Astrocyte (in vitro differentiated cells and primary cell): Measurements from ENCODE around the gene ABHD4. TPM values are rescaled to one million over a fixed set of nuclear protein-coding genes. Genes with fewer than 3 reads are reported as not detected.

Experiments
- DNase-seq: peaks from one replicate; pipeline ENCODE4 v3.0.0-alpha.2; 2010; ENCODE audit warnings: low read depth
- FAIRE-seq: peaks from 2 replicates; lab custom pipeline; 2011; peaks lifted over from hg19 to GRCh38; lab: Jason Lieb, UNC
- H2AFZ ChIP-seq: 2 replicates; pipeline ENCODE4 v1.6.0; 2012; ENCODE audit warnings: low read depth, low read length, inconsistent platforms
- H3K27ac ChIP-seq: 2 replicates; pipeline ENCODE4 v1.5.1; 2011; ENCODE audit warnings: low read depth, low read length, inconsistent platforms
- H3K27me3 ChIP-seq: 2 replicates; pipeline ENCODE4 v1.6.0; 2011; ENCODE audit warnings: low read length, inconsistent platforms; ENCODE audit not compliant: insufficient read depth
- H3K36me3 ChIP-seq: 2 replicates; pipeline ENCODE4 v1.5.1; 2011; ENCODE audit warnings: low read length, inconsistent platforms; ENCODE audit not compliant: insufficient read depth
- H3K4me1 ChIP-seq: 2 replicates; pipeline ENCODE4 v1.5.1; 2011; ENCODE audit warnings: low read length, inconsistent platforms; ENCODE audit not compliant: insufficient read depth
- H3K4me2 ChIP-seq: 2 replicates; pipeline ENCODE4 v1.6.0; 2012; ENCODE audit warnings: low read length, inconsistent platforms
- H3K4me3 ChIP-seq: 2 replicates; pipeline ENCODE4 v1.5.1; 2011; ENCODE audit warnings: low read depth, mild to moderate bottlenecking, low read length, inconsistent platforms; ENCODE audit not compliant: insufficient read depth
- H3K79me2 ChIP-seq: 2 replicates; pipeline ENCODE4 v1.6.0; 2012; ENCODE audit warnings: mild to moderate bottlenecking, low read length, inconsistent platforms; ENCODE audit not compliant: insufficient read depth
- H3K9ac ChIP-seq: 2 replicates; pipeline ENCODE4 v1.6.0; 2012; ENCODE audit warnings: mild to moderate bottlenecking, low read length, inconsistent platforms
- H3K9me3 ChIP-seq: 2 replicates; pipeline ENCODE4 v1.5.1; 2012; ENCODE audit warnings: low read depth, mild to moderate bottlenecking, low read length, inconsistent platforms; ENCODE audit not compliant: insufficient read depth
- H4K20me1 ChIP-seq: 2 replicates; pipeline ENCODE4 v1.6.0; 2012; ENCODE audit warnings: low read length, inconsistent platforms; ENCODE audit not compliant: insufficient read depth
- H3K27ac Mint-ChIP-seq: one replicate; pipeline ENCODE4 v1.8.0; 2021; ENCODE audit warnings: mild to moderate bottlenecking, mixed read lengths; ENCODE audit not compliant: unreplicated experiment
- H3K27me3 Mint-ChIP-seq: one replicate; pipeline ENCODE4 v1.8.0; 2021; ENCODE audit warnings: low read depth, mixed read lengths; ENCODE audit not compliant: unreplicated experiment
- H3K36me3 Mint-ChIP-seq: one replicate; pipeline ENCODE4 v1.8.0; 2021; ENCODE audit warnings: low read depth, mixed read lengths; ENCODE audit not compliant: unreplicated experiment
- H3K4me1 Mint-ChIP-seq: one replicate; pipeline ENCODE4 v1.8.0; 2021; ENCODE audit warnings: low read depth, mixed read lengths; ENCODE audit not compliant: unreplicated experiment
- H3K4me3 Mint-ChIP-seq: one replicate; pipeline ENCODE4 v1.8.0; 2021; ENCODE audit warnings: mild to moderate bottlenecking, moderate library complexity, mixed read lengths; ENCODE audit not compliant: unreplicated experiment
- H3K9me3 Mint-ChIP-seq: one replicate; pipeline ENCODE4 v1.8.0; 2021; ENCODE audit warnings: mild to moderate bottlenecking, mixed read lengths; ENCODE audit not compliant: unreplicated experiment
- EZH2 ChIP-seq: IDR thresholded peaks from 2 replicates; pipeline ENCODE4 v1.6.1; 2012; ENCODE audit warnings: mild to moderate bottlenecking, low read length, inconsistent platforms; ENCODE audit not compliant: insufficient read depth
- total RNA-seq: library from RNA; stranded (reverse); gene quantifications from 2 replicates; pipeline ENCODE4 v1.2.1, GENCODE V29; 2021
- TF ChIP-seq, protein P1 (sequence below): IDR thresholded peaks from 2 replicates; pipeline ENCODE4 v1.5.1; 2011; ENCODE audit warnings: low read depth, mild to moderate bottlenecking, inconsistent platforms, low read length, moderate library complexity; ENCODE audit not compliant: insufficient read depth

Gene ABHD4
- total RNA-seq, 1 donor from 2014 or later = 52.4 TPM

DNA sequence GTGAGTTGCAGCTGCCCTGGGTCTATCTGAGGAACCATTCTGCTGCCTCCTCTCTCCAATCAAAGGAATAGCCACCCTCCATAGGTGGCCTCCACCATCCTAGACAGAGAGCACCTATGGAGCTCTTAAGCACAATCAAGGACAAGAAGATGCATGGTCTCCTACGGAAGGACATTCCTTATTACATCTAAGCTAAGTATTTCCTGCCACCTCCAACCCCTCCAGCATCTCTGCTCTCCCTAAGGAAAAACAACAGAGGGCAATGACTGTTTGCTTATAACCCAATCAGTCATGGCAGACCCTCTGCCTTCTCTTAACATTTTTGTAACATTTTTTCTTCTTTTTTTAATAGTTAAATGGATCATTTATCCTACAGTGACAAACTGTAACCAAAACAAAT is 60.8 kb downstream of the ABHD4 start:
- DNase-seq (no peak), FAIRE-seq (no peak)
- H3K27me3 Mint-ChIP-seq = no peaks in the 10 kb centered on the region
- Histone ChIP-seq H3K9ac (no peak overlapping the region), H3K4me3 (no peak overlapping the region), H3K4me1 (peaks cover 16% of the 10 kb centered on the region), H3K79me2 (no peaks in the 10 kb centered on the region), H3K9me3 (no peaks in the 10 kb centered on the region), H3K4me2 (no peak overlapping the region), H3K27me3 (no peaks in the 10 kb centered on the region), H3K27ac (no peak overlapping the region), H4K20me1 (no peaks in the 10 kb centered on the region), H3K36me3 (no peaks in the 10 kb centered on the region), H2AFZ (no peak overlapping the region)
- H3K27ac Mint-ChIP-seq = no peak overlapping the region
- H3K9me3 Mint-ChIP-seq = no peaks in the 10 kb centered on the region
- TF ChIP-seq, protein P1, sequence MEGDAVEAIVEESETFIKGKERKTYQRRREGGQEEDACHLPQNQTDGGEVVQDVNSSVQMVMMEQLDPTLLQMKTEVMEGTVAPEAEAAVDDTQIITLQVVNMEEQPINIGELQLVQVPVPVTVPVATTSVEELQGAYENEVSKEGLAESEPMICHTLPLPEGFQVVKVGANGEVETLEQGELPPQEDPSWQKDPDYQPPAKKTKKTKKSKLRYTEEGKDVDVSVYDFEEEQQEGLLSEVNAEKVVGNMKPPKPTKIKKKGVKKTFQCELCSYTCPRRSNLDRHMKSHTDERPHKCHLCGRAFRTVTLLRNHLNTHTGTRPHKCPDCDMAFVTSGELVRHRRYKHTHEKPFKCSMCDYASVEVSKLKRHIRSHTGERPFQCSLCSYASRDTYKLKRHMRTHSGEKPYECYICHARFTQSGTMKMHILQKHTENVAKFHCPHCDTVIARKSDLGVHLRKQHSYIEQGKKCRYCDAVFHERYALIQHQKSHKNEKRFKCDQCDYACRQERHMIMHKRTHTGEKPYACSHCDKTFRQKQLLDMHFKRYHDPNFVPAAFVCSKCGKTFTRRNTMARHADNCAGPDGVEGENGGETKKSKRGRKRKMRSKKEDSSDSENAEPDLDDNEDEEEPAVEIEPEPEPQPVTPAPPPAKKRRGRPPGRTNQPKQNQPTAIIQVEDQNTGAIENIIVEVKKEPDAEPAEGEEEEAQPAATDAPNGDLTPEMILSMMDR = no peak
- TF ChIP-seq EZH2 = no peak
- no peak overlapping the region for H3K4me3 Mint-ChIP-seq
- H3K36me3 Mint-ChIP-seq = no peaks in the 10 kb centered on the region
- peaks cover 18% of the 10 kb centered on the region for H3K4me1 Mint-ChIP-seq

DNA sequence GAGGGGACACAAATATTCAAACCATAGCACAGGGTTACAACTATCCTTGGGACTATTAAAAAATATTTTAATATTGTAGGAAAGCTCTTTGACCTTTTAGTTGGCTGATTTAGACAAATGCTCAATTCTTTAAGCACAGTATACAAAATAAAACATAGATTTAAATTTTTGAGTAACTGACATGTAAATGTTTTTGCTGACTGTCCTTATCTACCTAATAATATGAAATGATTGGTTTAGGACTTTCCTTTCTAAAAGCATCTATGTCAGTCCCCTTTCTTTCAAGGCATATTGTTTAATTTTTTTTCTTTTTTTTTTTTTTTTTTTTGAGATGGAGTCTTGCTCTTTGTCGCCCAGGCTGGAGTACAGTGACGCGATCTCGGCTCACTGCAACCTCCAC is 62.6 kb downstream of the ABHD4 start:
- Histone ChIP-seq H3K4me1 (peaks cover 16% of the 10 kb centered on the region), H3K9me3 (no peaks in the 10 kb centered on the region), H3K4me2 (no peak overlapping the region), H3K27ac (no peak overlapping the region), H4K20me1 (no peaks in the 10 kb centered on the region), H2AFZ (no peak overlapping the region), H3K4me3 (no peak overlapping the region), H3K36me3 (no peaks in the 10 kb centered on the region), H3K9ac (no peak overlapping the region), H3K27me3 (no peaks in the 10 kb centered on the region), H3K79me2 (no peaks in the 10 kb centered on the region)
- no peaks in the 10 kb centered on the region for H3K9me3 Mint-ChIP-seq
- FAIRE-seq (no peak), DNase-seq (no peak)
- no peaks in the 10 kb centered on the region for H3K27me3 Mint-ChIP-seq
- TF ChIP-seq EZH2 = no peak
- TF ChIP-seq, protein P1 = no peak
- H3K4me1 Mint-ChIP-seq = peaks cover 18% of the 10 kb centered on the region
- H3K36me3 Mint-ChIP-seq = no peaks in the 10 kb centered on the region
- no peak overlapping the region for H3K4me3 Mint-ChIP-seq
- H3K27ac Mint-ChIP-seq = no peak overlapping the region

Other genes starting within 250 kb of the ABHD4 start
- 302 and 319 TPM in 2 replicates for gene DAD1, start 9.1 kb upstream of the ABHD4 start, total RNA-seq
- not detected in 2 replicates for gene OR6J1, start 46.1 kb downstream of the ABHD4 start, total RNA-seq
- 81.2 and 82.8 TPM in 2 replicates for gene OXA1L, start 168.4 kb downstream of the ABHD4 start, total RNA-seq
- 13.3 and 14.3 TPM in 2 replicates for gene SLC7A7, start 217.1 kb downstream of the ABHD4 start, total RNA-seq
- gene MRPL52, start 231.6 kb downstream of the ABHD4 start, total RNA-seq = 169 and 182 TPM in 2 replicates
- gene MMP14, start 238.3 kb downstream of the ABHD4 start, total RNA-seq = 911 and 1,063 TPM in 2 replicates